Ishikawa (cell line): Measurements from ENCODE around the gene RELB.

ENCODE experiments used
- CEBPB ChIP-seq: IDR thresholded peaks from 2 replicates; pipeline ENCODE4 v1.6.1; 2012
- CREB1 ChIP-seq: IDR thresholded peaks from 2 replicates; pipeline ENCODE4 v1.6.1; 2012; ENCODE audit warnings: low read depth
- EGR1 ChIP-seq: IDR thresholded peaks from 2 replicates; pipeline ENCODE4 v1.6.1; 2012
- EP300 ChIP-seq: IDR thresholded peaks from 2 replicates; pipeline ENCODE4 v1.6.1; 2012; ENCODE audit warnings: borderline replicate concordance
- FOXM1 ChIP-seq: IDR thresholded peaks from 2 replicates; pipeline ENCODE4 v1.6.1; 2012; ENCODE audit warnings: low read depth, borderline replicate concordance
- MAX ChIP-seq: IDR thresholded peaks from 2 replicates; pipeline ENCODE4 v1.6.1; 2012
- NFIC ChIP-seq: IDR thresholded peaks from 2 replicates; pipeline ENCODE4 v1.6.1; 2012
- RAD21 ChIP-seq: IDR thresholded peaks from 2 replicates; pipeline ENCODE4 v1.6.1; 2012; ENCODE audit warnings: low read depth
- TAF1 ChIP-seq: IDR thresholded peaks from 2 replicates; pipeline ENCODE4 v1.6.1; 2012; ENCODE audit warnings: low read depth, mild to moderate bottlenecking
- TCF12 ChIP-seq: IDR thresholded peaks from 2 replicates; pipeline ENCODE4 v1.6.1; 2012; ENCODE audit warnings: low read depth
- TEAD4 ChIP-seq: IDR thresholded peaks from 2 replicates; pipeline ENCODE4 v1.6.1; 2012
- YY1 ChIP-seq: IDR thresholded peaks from 2 replicates; pipeline ENCODE4 v1.6.1; 2012; ENCODE audit warnings: low read depth
- ZBTB7A ChIP-seq: IDR thresholded peaks from 2 replicates; pipeline ENCODE4 v1.6.1; 2012; ENCODE audit warnings: low read depth
- TF ChIP-seq, protein P1 (sequence below): IDR thresholded peaks from 2 replicates; pipeline ENCODE4 v1.6.1; 2012
- TF ChIP-seq, protein P2 (sequence below): IDR thresholded peaks from 2 replicates; pipeline ENCODE4 v1.6.1; 2012; ENCODE audit warnings: low read depth, mild to moderate bottlenecking

The RELB gene

GRCh38 chr19:45075301-45076028 lies 74.2 kb downstream of the RELB start:
- TF ChIP-seq TCF12 (0 out of 2 replicates have a peak, but pooled peaks have one; percentile 33), TAF1 (peak; percentile 19; the same call in 1 of the 2 replicates), CREB1 (no peak)

DNA sequence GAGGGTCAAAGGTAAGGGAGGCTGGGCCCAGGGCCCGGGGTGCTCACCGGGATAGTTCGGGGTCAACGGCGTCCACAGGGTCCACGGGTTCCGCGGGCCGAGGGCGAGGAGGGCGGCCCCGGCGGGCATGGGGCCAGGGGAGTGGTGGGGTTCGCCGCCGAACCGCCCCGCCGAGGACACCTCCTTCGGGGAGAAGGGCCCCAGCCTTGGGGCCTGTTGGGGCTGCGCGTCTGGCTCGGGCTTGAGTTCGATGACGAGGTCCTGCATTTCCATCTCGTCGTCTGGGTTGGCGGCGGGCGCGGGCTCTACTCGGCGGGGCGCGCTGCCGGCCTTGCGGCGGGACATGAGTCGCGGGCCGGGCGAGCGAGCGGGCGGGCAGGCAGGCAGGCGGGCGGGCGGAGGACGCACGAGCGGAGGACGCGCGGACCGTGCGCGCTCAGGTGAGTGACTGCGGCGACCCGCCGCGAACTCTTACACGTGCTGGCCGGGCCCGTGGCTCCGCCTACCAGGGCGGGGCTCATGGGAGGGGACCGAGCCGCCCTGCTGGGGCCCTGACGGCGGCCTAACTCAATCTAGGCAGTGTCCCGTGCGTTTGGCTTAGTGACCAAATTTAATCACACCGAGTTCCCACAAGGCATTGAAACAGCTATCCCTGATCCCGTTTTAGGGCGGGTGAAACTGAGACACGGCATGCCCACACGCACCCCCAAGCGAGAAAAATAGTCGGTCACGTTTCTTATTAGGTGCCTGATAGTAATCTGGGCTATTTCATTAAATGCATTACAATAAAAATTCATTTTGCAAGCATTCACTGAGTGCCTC lies 75.0 kb downstream of the RELB start, which contains the start of gene ZNF296:
Gene ZNF296 (minus strand): TSS at position 450 of the 822 bp plus-strand sequence. CDS start 105 bp downstream, at position 345.
- TF ChIP-seq TAF1 (no peak), TCF12 (peak; percentile 25; the same call in 1 of the 2 replicates), TEAD4 (0 out of 2 replicates have a peak, but pooled peaks have one; percentile 4), ZBTB7A (peak; percentile 87), MAX (peak; percentile 86), CREB1 (no peak)
- TF ChIP-seq, protein P1, sequence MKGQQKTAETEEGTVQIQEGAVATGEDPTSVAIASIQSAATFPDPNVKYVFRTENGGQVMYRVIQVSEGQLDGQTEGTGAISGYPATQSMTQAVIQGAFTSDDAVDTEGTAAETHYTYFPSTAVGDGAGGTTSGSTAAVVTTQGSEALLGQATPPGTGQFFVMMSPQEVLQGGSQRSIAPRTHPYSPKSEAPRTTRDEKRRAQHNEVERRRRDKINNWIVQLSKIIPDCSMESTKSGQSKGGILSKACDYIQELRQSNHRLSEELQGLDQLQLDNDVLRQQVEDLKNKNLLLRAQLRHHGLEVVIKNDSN, result peak; percentile 70

GRCh38 chr19:45076851-45077730 lies 75.8 kb downstream of the RELB start:
- no peak for TF ChIP-seq CEBPB

GRCh38 chr19:45078390-45079062 lies 77.3 kb downstream of the RELB start:
- TF ChIP-seq TEAD4, result no peak
- TF ChIP-seq CREB1, result no peak
- no peak for TF ChIP-seq EP300
- TF ChIP-seq MAX, result no peak
- no peak for TF ChIP-seq CEBPB
- TF ChIP-seq RAD21, result no peak
- no peak for TF ChIP-seq EGR1
- TF ChIP-seq NFIC, result no peak
- TF ChIP-seq FOXM1, result no peak
- TF ChIP-seq, protein P2, sequence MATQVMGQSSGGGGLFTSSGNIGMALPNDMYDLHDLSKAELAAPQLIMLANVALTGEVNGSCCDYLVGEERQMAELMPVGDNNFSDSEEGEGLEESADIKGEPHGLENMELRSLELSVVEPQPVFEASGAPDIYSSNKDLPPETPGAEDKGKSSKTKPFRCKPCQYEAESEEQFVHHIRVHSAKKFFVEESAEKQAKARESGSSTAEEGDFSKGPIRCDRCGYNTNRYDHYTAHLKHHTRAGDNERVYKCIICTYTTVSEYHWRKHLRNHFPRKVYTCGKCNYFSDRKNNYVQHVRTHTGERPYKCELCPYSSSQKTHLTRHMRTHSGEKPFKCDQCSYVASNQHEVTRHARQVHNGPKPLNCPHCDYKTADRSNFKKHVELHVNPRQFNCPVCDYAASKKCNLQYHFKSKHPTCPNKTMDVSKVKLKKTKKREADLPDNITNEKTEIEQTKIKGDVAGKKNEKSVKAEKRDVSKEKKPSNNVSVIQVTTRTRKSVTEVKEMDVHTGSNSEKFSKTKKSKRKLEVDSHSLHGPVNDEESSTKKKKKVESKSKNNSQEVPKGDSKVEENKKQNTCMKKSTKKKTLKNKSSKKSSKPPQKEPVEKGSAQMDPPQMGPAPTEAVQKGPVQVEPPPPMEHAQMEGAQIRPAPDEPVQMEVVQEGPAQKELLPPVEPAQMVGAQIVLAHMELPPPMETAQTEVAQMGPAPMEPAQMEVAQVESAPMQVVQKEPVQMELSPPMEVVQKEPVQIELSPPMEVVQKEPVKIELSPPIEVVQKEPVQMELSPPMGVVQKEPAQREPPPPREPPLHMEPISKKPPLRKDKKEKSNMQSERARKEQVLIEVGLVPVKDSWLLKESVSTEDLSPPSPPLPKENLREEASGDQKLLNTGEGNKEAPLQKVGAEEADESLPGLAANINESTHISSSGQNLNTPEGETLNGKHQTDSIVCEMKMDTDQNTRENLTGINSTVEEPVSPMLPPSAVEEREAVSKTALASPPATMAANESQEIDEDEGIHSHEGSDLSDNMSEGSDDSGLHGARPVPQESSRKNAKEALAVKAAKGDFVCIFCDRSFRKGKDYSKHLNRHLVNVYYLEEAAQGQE, result no peak
- TF ChIP-seq, protein P1, result no peak
- no peak for TF ChIP-seq ZBTB7A
- no peak for TF ChIP-seq YY1

- TF ChIP-seq MAX (peak; percentile 98), TCF12 (peak; percentile 70; the same call in 1 of the 2 replicates), TAF1 (peak; percentile 96), CEBPB (no peak), TEAD4 (peak; percentile 25; the same call in 1 of the 2 replicates), RAD21 (no peak), NFIC (peak; percentile 41; the same call in 1 of the 2 replicates), CREB1 (no peak), ZBTB7A (peak; percentile 73; the same call in 1 of the 2 replicates), YY1 (peak; percentile 74)
- TF ChIP-seq, protein P1, result peak; percentile 93
- TF ChIP-seq, protein P2, result no peak
These were observed 78.0 kb downstream of the RELB start, which contains the start of gene GEMIN7 for GRCh38 chr19:45079063-45079910. GEMIN7 (plus strand) TSS chr19:45079260; CDS start chr19:45090115, 10,855 bp downstream.
